Measurements from ENCODE around the gene PSMD3.
A peak's percentile ranks its signal among the peaks of the same experiment; 100 is the strongest.

The PSMD3 gene

GRCh38 chr17:40023590-40024292 lies 43.1 kb downstream of the PSMD3 start:
- DNase-seq, result no peak

- no peak for DNase-seq
These were observed 44.3 kb downstream of the PSMD3 start for GRCh38 chr17:40024901-40025300.

GRCh38 chr17:40025559-40025958 lies 45.0 kb downstream of the PSMD3 start:
- DNase-seq, result no peak

GRCh38 chr17:40025991-40026815 lies 45.6 kb downstream of the PSMD3 start:
- peak; percentile 56 for DNase-seq

GRCh38 chr17:40026816-40027613 lies 46.4 kb downstream of the PSMD3 start:
- DNase-seq, result peak; percentile 60

- DNase-seq, result no peak
These were observed 47.0 kb downstream of the PSMD3 start for GRCh38 chr17:40027614-40028012.

- no peak for DNase-seq
These were observed 48.0 kb downstream of the PSMD3 start for GRCh38 chr17:40028595-40028994.

GRCh38 chr17:40031706-40032105 lies 51.1 kb downstream of the PSMD3 start:
- DNase-seq, result no peak

GRCh38 chr17:40032322-40033320 lies 52.0 kb downstream of the PSMD3 start:
- DNase-seq, result no peak

GRCh38 chr17:40033339-40033738 lies 52.7 kb downstream of the PSMD3 start:
- no peak for DNase-seq

- DNase-seq, result no peak
These were observed 54.0 kb downstream of the PSMD3 start for GRCh38 chr17:40034426-40035161.

- DNase-seq, result no peak
These were observed 54.6 kb downstream of the PSMD3 start for GRCh38 chr17:40035162-40035559.

- no peak for DNase-seq
These were observed 58.4 kb downstream of the PSMD3 start for GRCh38 chr17:40038882-40039513.

GRCh38 chr17:40041196-40041595 lies 60.6 kb downstream of the PSMD3 start:
- no peak for DNase-seq
